ENCODE measurements around the gene ASIC4.

ASIC4 gene

DNA sequence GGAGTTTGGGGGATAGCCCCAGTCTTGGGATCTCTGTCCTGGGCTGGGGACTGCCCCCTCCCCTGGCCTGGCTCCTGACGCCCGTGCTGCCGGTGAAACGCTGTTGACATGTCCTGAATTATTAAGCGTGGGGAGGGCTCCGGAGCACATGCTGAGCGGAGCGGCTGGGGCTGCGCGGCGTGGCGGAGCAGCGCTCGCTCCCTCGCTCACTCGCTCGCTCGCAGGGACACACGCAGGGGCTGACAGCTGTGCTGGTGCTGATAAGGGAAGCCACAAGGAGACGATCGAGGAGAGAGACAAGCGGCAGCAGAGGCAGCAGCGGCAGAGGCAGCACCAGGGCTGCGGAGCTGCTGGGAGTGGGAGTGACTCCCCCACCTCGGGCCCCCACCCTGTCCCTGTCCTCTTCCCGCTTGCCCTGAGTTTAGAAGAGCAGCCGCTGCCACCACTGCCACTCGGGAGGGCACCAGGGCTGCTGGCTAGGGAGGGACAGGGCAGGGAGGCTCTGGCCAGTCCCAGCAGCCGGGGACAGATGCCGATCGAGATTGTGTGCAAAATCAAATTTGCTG, at the start of gene ASIC4:
Gene ASIC4, plus strand, starts transcription at position 287 of the 566 bp plus-strand sequence. Its CDS starts 243 bp downstream, at position 530.
- H3K4me2 ChIP-seq: peak within 1 kb of the TSS; percentile 98

DNA sequence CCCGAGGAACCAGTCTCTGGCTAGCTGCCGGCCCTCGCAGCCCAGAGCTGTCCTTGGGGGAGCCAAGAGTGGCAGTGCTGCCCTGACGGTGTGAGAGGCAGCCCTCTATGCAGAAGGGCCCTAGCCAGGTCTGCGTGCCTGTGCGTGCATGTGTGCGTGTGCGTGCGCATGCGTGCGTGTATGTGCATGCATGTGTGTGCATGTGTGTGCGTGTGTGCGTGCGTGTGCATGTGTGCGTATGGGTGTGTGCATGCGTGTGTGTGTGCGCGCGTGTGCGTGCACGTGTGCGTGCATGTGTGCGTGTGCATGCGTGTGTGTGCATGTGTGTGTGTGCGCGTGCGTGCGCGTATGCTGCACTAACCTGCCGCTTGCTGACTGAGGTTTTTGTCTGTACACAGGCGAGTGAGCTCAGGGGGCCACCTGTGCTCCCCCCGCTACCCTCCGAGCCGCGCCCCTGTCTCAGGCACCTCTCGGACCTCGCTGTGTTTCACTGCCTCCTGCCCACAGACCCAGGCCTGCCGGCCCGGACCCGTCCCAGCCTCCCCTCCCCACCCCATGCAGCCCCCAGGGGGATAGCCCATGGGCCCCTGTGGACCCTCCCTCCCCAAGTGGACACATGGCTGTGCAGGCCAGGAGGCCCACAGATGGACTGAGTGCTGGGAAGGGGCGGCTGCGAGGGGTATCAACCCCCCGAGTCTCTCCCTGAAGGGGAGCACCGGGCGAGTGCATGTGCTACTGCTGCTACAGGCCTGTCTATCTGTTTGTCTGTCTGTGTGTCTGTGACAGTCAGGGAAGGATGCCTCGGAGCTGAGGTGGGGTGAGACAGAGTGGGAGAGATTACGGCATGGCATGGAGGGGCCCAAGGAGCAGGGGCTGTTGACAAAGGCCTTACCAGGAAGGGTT, 48.4 kb upstream of the ASIC4 start:
- H3K4me3 ChIP-seq: no peak overlapping the region
- peaks cover 35% of the 10 kb centered on the region; the same call in 1 of the 2 replicates for H3K36me3 ChIP-seq
- H3K27ac ChIP-seq: peak overlapping the region; percentile 61; the same call in 1 of the 2 replicates
- H3K27me3 ChIP-seq: no peaks in the 10 kb centered on the region
- no peak for TF ChIP-seq Cebpa-rat (IDR thresholded peaks at IDR 0.05)
- H3K4me2 ChIP-seq: peak overlapping the region; percentile 55
- H3K9ac ChIP-seq: peak overlapping the region; percentile 36; the same call in 1 of the 2 replicates
- H3K4me1 ChIP-seq: peaks cover 63% of the 10 kb centered on the region
- H3K9me3 ChIP-seq: no peaks in the 10 kb centered on the region
- H4K20me1 ChIP-seq: no peaks in the 10 kb centered on the region

More for the DNA sequence above, at the start of gene ASIC4:
- peak within 1 kb of the TSS; percentile 38; the same call in 1 of the 2 replicates for H3K9ac ChIP-seq
- no peaks in the 10 kb centered on the region for H3K9me3 ChIP-seq
- peak within 1 kb of the TSS; percentile 53; the same call in 1 of the 2 replicates for H3K27ac ChIP-seq
- H3K4me3 ChIP-seq: peak within 1 kb of the TSS; percentile 48
- no peaks in the 10 kb centered on the region for H4K20me1 ChIP-seq
- H3K4me1 ChIP-seq: peaks cover 94% of the 10 kb centered on the region
- no peaks in the 10 kb centered on the region for H3K27me3 ChIP-seq
- TF ChIP-seq Cebpa-rat (IDR thresholded peaks at IDR 0.05): no peak
- no peaks in the 10 kb centered on the region for H3K36me3 ChIP-seq

DNA sequence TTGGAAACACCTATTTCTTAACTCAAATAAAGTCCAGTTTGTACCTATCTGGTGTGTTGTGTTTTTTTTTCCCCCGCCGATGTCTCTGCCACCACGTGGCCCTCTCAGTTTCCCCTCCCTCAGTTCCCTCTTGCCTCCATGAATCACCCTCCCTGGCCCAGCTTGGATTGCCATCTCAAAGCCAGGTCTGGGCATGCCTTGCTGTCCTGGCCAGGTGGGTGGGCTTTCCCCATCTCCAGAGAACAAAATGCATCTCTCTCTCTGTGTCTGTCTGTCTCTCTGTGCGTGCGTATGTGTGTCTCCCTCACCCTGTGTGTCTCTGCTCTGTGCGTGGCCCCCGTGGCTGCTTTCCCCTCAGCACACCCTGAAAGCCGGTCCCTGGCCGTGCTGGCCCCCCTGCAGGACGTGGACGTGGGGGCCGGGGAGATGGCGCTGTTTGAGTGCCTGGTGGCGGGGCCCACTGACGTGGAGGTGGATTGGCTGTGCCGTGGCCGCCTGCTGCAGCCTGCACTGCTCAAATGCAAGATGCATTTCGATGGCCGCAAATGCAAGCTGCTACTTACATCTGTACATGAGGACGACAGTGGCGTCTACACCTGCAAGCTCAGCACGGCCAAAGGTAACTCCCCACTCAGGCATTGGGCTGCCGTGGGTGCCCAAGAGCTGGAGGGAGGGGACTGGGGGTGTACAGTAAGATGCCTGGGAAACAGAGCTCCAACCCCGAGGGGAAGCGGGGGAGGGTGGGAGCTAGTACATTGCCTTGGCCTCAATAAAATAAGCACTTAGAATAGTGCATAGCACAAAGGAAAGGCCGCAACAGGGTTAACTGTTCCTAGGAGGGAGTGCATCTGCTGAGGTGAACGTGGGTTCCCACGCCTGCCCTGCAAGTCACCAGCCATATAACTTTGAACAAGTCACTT, 47.2 kb upstream of the ASIC4 start:
- Histone ChIP-seq H3K9ac (no peak overlapping the region), H3K27me3 (no peaks in the 10 kb centered on the region), H3K4me3 (no peak overlapping the region), H3K36me3 (peaks cover 31% of the 10 kb centered on the region; the same call in 1 of the 2 replicates), H3K4me1 (peaks cover 52% of the 10 kb centered on the region), H3K4me2 (0 out of 2 replicates have a peak overlapping the region, but pooled peaks have one; percentile 7), H3K9me3 (no peaks in the 10 kb centered on the region), H3K27ac (no peak overlapping the region; the same call in 1 of the 2 replicates), H4K20me1 (no peaks in the 10 kb centered on the region)
- no peak for TF ChIP-seq Cebpa-rat (IDR thresholded peaks at IDR 0.05)

GRCh38 chr2:219467736-219468075, 46.6 kb upstream of the ASIC4 start:
- peaks cover 48% of the 10 kb centered on the region for H3K4me1 ChIP-seq
- TF ChIP-seq Cebpa-rat (IDR thresholded peaks at IDR 0.05): no peak
- H3K36me3 ChIP-seq: peaks cover 24% of the 10 kb centered on the region; the same call in 1 of the 2 replicates
- H4K20me1 ChIP-seq: no peaks in the 10 kb centered on the region
- H3K27ac ChIP-seq: no peak overlapping the region
- no peak overlapping the region for H3K9ac ChIP-seq
- no peaks in the 10 kb centered on the region for H3K9me3 ChIP-seq
- H3K4me3 ChIP-seq: no peak overlapping the region
- H3K4me2 ChIP-seq: 0 out of 2 replicates have a peak overlapping the region, but pooled peaks have one; percentile 7
- H3K27me3 ChIP-seq: no peaks in the 10 kb centered on the region

- H3K27ac ChIP-seq: no peak overlapping the region
- no peak overlapping the region for H3K4me3 ChIP-seq
- H3K4me2 ChIP-seq: peak overlapping the region; percentile 49
- H3K36me3 ChIP-seq: peaks cover 29% of the 10 kb centered on the region; the same call in 1 of the 2 replicates
- no peaks in the 10 kb centered on the region for H4K20me1 ChIP-seq
- H3K9me3 ChIP-seq: no peaks in the 10 kb centered on the region
- H3K9ac ChIP-seq: no peak overlapping the region
- no peak for TF ChIP-seq Cebpa-rat (IDR thresholded peaks at IDR 0.05)
- peaks cover 45% of the 10 kb centered on the region for H3K4me1 ChIP-seq
- no peaks in the 10 kb centered on the region for H3K27me3 ChIP-seq
Measured at GRCh38 chr2:219468410-219469185, 45.7 kb upstream of the ASIC4 start.

- no peak for TF ChIP-seq Cebpa-rat (IDR thresholded peaks at IDR 0.05)
- Histone ChIP-seq H3K27ac (no peak overlapping the region), H3K9me3 (no peaks in the 10 kb centered on the region), H3K9ac (no peak overlapping the region), H4K20me1 (no peaks in the 10 kb centered on the region), H3K4me2 (no peak overlapping the region), H3K27me3 (no peaks in the 10 kb centered on the region), H3K4me3 (no peak overlapping the region), H3K36me3 (peaks cover 33% of the 10 kb centered on the region; the same call in 1 of the 2 replicates), H3K4me1 (peaks cover 39% of the 10 kb centered on the region)
Measured at GRCh38 chr2:219469186-219469724, 45.0 kb upstream of the ASIC4 start.

DNA sequence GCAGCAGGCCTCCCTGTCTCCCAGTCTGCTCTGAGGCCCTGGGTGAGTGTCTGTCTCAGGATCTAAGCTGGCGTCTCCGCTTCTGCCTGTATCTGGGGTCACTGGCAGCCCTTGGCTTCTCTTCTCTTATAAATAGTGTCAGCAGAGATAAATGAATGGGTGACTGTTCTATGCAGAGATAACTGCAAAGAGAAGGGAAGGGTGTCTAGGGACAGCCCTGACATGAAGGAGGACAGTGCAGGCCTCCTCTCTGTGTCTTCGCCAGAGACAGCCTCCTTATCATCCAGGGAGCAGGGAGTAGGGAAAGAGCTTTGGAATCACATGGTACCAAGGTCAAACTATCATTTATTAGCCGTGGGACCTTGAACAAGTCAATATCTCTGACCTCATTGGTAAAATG, 43.9 kb upstream of the ASIC4 start:
- Histone ChIP-seq H3K4me3 (no peak overlapping the region), H3K4me2 (no peak overlapping the region), H3K27ac (no peak overlapping the region), H4K20me1 (no peaks in the 10 kb centered on the region), H3K9me3 (no peaks in the 10 kb centered on the region), H3K9ac (no peak overlapping the region), H3K4me1 (peaks cover 28% of the 10 kb centered on the region), H3K36me3 (peaks cover 33% of the 10 kb centered on the region; the same call in 1 of the 2 replicates), H3K27me3 (no peaks in the 10 kb centered on the region)
- no peak for TF ChIP-seq Cebpa-rat (IDR thresholded peaks at IDR 0.05)

- no peak overlapping the region for H3K4me2 ChIP-seq
- H3K4me1 ChIP-seq: peaks cover 21% of the 10 kb centered on the region
- TF ChIP-seq Cebpa-rat (IDR thresholded peaks at IDR 0.05): no peak
- H3K9ac ChIP-seq: peak overlapping the region; percentile 10; the same call in 1 of the 2 replicates
- no peak overlapping the region for H3K4me3 ChIP-seq
- H3K27me3 ChIP-seq: no peaks in the 10 kb centered on the region
- H3K36me3 ChIP-seq: peaks cover 27% of the 10 kb centered on the region; the same call in 1 of the 2 replicates
- H4K20me1 ChIP-seq: no peaks in the 10 kb centered on the region
- H3K9me3 ChIP-seq: no peaks in the 10 kb centered on the region
- H3K27ac ChIP-seq: no peak overlapping the region
Measured at GRCh38 chr2:219471476-219472371, 42.6 kb upstream of the ASIC4 start.
